ENCODE measurements around the gene HPF1. TPM values are rescaled to one million over a fixed set of nuclear protein-coding genes. Genes with fewer than 3 reads are reported as not detected.

HPF1 gene
- total RNA-seq, 1 experiment from 2014 or later, result 26.9 TPM

DNA sequence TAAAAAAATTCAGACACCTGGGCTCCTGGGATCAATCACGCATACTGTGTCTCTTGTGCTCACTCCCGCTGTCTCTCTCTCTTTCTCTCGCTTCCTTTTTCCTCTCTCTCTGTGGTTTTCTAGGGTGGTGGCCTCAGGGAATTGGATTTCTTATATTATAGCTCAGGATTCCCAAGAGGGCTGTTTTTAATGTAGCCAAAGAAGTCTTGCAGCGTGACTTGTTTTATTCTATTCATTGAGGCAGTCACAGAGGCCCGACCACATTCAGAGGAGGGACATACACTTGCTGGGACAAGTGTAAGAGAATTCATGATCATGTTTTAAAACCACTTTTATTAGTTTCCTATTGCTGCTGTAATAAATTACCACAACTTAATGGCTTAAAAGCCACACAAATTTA is 59.4 kb downstream of the HPF1 start:
- no peak overlapping the region for H2AFZ ChIP-seq
- ChIA-PET CTCF (no interaction called here), POLR2A (ENCODE audit: unreplicated experiment) (no interaction called here)
- intact Hi-C loops (cut with micrococcal nuclease; ENCODE audit: unreplicated experiment), result no loop called here
- no peak for DNase-seq
- H3K9me2 ChIP-seq (ENCODE audit: insufficient read depth), result no peaks in the 10 kb centered on the region
- H3K4me3 ChIP-seq, result no peak overlapping the region
- no peaks in the 10 kb centered on the region for H3K4me1 ChIP-seq (replicated peaks; ENCODE audit: insufficient read depth)
- H3K4me2 ChIP-seq, result no peak overlapping the region
- H3K36me3 ChIP-seq (ENCODE audit: low read depth), result no peaks in the 10 kb centered on the region
- BruUV-seq (replicated peaks), result no TSS peak
- H3K79me2 ChIP-seq (ENCODE audit: low read depth), result no peaks in the 10 kb centered on the region
- no peaks in the 10 kb centered on the region for H3K9me3 ChIP-seq (ENCODE audit: insufficient read depth, low read depth)
- no peaks in the 10 kb centered on the region for H3K27me3 ChIP-seq (ENCODE audit: insufficient read depth, low read depth)
- no peaks in the 10 kb centered on the region for H4K20me1 ChIP-seq (ENCODE audit: insufficient read depth)
- TF ChIP-seq, protein P1, sequence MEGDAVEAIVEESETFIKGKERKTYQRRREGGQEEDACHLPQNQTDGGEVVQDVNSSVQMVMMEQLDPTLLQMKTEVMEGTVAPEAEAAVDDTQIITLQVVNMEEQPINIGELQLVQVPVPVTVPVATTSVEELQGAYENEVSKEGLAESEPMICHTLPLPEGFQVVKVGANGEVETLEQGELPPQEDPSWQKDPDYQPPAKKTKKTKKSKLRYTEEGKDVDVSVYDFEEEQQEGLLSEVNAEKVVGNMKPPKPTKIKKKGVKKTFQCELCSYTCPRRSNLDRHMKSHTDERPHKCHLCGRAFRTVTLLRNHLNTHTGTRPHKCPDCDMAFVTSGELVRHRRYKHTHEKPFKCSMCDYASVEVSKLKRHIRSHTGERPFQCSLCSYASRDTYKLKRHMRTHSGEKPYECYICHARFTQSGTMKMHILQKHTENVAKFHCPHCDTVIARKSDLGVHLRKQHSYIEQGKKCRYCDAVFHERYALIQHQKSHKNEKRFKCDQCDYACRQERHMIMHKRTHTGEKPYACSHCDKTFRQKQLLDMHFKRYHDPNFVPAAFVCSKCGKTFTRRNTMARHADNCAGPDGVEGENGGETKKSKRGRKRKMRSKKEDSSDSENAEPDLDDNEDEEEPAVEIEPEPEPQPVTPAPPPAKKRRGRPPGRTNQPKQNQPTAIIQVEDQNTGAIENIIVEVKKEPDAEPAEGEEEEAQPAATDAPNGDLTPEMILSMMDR (conservative IDR thresholded peaks at IDR 0.05), result no peak
- no peak for TF ChIP-seq EZH2 (IDR thresholded peaks at IDR 0.05; ENCODE audit: low read depth)
- no peak overlapping the region for H3K27ac ChIP-seq
- H3F3A ChIP-seq (ENCODE audit: insufficient read depth, low read depth), result no peaks in the 10 kb centered on the region

DNA sequence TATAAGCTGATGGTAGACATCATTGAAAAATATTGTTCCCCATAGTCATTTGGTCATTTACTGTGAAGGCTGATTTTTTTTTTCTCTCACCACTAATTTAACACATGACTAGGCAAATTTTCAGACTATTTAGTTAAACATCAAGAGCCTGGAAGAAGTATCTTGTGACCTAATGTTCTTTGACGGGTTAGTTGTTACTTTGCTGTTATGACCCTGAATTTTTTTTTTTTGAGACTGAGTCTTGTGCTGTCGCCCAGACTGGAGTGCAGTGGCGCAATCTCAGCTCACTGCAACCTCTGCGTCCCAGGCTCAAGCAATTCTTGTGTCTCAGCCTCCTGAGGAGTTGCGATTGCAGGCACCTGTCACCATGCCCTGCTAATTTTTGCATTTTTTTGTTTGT is 67.0 kb downstream of the HPF1 start:
- Histone ChIP-seq H4K20me1 (ENCODE audit: insufficient read depth) (no peaks in the 10 kb centered on the region), H3K9me3 (ENCODE audit: insufficient read depth, low read depth) (no peaks in the 10 kb centered on the region), H3K9me2 (ENCODE audit: insufficient read depth) (no peaks in the 10 kb centered on the region), H3K79me2 (ENCODE audit: low read depth) (no peaks in the 10 kb centered on the region), H3K4me2 (no peak overlapping the region), H2AFZ (no peak overlapping the region), H3K4me3 (no peak overlapping the region), H3F3A (ENCODE audit: insufficient read depth, low read depth) (no peaks in the 10 kb centered on the region), H3K4me1 (replicated peaks; ENCODE audit: insufficient read depth) (no peaks in the 10 kb centered on the region), H3K36me3 (ENCODE audit: low read depth) (no peaks in the 10 kb centered on the region), H3K27ac (no peak overlapping the region), H3K27me3 (ENCODE audit: insufficient read depth, low read depth) (no peaks in the 10 kb centered on the region)
- TF ChIP-seq EZH2 (IDR thresholded peaks at IDR 0.05; ENCODE audit: low read depth), result no peak
- TF ChIP-seq, protein P1 (conservative IDR thresholded peaks at IDR 0.05), result no peak
- DNase-seq, result no peak
- ChIA-PET POLR2A (ENCODE audit: unreplicated experiment) (no interaction called here), CTCF (no interaction called here)
- no TSS peak for BruUV-seq (replicated peaks)
- intact Hi-C loops (cut with micrococcal nuclease; ENCODE audit: unreplicated experiment), result no loop called here

DNA sequence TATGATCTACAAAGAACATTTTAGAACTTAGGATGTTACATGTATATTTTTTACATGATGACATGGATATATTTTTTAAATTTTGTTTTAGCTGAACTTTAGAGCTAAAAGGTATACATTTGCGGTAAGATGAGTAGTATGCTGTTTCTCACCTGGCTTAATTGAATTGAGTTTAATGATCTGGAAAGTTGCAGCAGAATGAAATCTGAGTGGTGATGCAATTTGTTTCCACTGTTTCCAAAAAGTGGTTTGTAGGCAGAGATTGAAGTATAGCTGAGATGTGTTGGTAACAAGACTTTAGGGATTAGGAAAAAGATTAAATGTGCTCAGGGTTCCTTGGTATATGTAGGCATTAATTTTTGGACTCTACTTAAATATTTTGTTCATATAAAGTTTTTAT is 68.1 kb downstream of the HPF1 start:
- DNase-seq, result no peak
- intact Hi-C loops (cut with micrococcal nuclease; ENCODE audit: unreplicated experiment), result no loop called here
- POLR2A ChIA-PET (ENCODE audit: unreplicated experiment), result no interaction called here
- H3K27me3 ChIP-seq (ENCODE audit: insufficient read depth, low read depth), result no peaks in the 10 kb centered on the region
- no peaks in the 10 kb centered on the region for H3K4me1 ChIP-seq (replicated peaks; ENCODE audit: insufficient read depth)
- CTCF ChIA-PET, result no interaction called here
- H4K20me1 ChIP-seq (ENCODE audit: insufficient read depth), result no peaks in the 10 kb centered on the region
- H3K4me2 ChIP-seq, result no peak overlapping the region
- H2AFZ ChIP-seq, result no peak overlapping the region
- no peaks in the 10 kb centered on the region for H3K9me3 ChIP-seq (ENCODE audit: insufficient read depth, low read depth)
- H3F3A ChIP-seq (ENCODE audit: insufficient read depth, low read depth), result no peaks in the 10 kb centered on the region
- no peaks in the 10 kb centered on the region for H3K36me3 ChIP-seq (ENCODE audit: low read depth)
- no peak overlapping the region for H3K27ac ChIP-seq
- H3K4me3 ChIP-seq, result no peak overlapping the region
- no TSS peak for BruUV-seq (replicated peaks)
- TF ChIP-seq, protein P1 (conservative IDR thresholded peaks at IDR 0.05), result no peak
- TF ChIP-seq EZH2 (IDR thresholded peaks at IDR 0.05; ENCODE audit: low read depth), result no peak
- H3K79me2 ChIP-seq (ENCODE audit: low read depth), result no peaks in the 10 kb centered on the region
- H3K9me2 ChIP-seq (ENCODE audit: insufficient read depth), result no peaks in the 10 kb centered on the region

Measured in PC-9 (cell line).